ENCODE results near the gene SPZ1.

GRCh38 chr5:80346055-80346454 is 26.3 kb downstream of the SPZ1 start:
- no peak for TF ChIP-seq POLR2A (IDR thresholded peaks at IDR 0.05; ENCODE audit: extremely low read depth, insufficient read length)
- peak; percentile 40 for TF ChIP-seq CTCF (IDR thresholded peaks at IDR 0.05; ENCODE audit: low read depth, low read length)
- no peak for TF ChIP-seq MAX (IDR thresholded peaks at IDR 0.05; ENCODE audit: low read depth, low read length)

Measured in NB4 (cell line).